A172 (cell line): ENCODE results near the gene BHLHE23. TPM values are rescaled to one million over a fixed set of nuclear protein-coding genes. Genes with fewer than 3 reads are reported as not detected.

Source experiments
- DNase-seq: peaks from one replicate; pipeline ENCODE4 v3.0.0-alpha.2; 2015; ENCODE audit warnings: low spot score
- total RNA-seq: library from RNA; depleted of rRNA; stranded (reverse); fragments of >200 nt; shearing (Covaris generic); gene quantifications from 2 replicates; pipeline ENCODE4 v1.2.3, GENCODE V29; 2014

Gene BHLHE23
- total RNA-seq, 1 experiment from 2014 or later, result not detected

DNA sequence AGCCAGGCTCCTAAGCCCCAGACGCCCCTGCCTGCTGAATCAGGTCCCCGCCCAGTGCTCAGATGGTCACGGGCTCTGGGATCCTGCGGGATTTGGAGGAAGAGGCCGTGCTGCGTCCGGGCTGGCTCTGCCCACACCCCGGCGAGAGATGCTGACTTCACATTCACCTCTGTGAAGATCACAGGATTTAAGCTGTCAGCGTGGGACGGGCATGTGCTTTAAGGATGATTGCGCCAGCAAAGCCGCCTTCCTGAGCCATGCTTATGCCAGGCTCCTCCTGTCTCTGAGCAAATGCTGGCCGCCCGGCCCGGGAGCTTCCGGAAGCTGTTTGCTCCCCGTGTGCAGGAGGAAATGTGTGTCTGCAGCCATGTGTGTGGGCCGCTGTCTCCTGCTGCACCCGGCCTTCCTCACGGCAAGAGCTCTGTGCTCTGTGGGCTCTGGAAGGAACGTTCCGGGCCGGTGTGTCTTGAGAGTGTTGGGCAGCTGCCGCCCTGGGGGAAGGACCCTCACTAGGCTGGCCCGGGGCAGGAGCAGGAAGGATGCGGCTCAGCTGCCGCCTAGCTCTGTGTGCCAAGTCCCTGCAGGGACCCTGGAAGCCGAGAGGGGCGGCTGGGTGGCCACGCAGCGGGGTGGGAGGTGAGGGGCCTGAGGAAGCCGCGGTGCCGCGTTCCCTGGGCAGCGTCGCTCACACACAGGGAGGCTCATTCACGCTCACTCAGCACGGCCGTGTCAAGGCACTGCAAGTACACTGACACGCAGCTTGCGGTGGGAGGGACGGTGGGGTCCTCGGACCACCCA lies 19.0 kb upstream of the BHLHE23 start:
- no peak for DNase-seq

DNA sequence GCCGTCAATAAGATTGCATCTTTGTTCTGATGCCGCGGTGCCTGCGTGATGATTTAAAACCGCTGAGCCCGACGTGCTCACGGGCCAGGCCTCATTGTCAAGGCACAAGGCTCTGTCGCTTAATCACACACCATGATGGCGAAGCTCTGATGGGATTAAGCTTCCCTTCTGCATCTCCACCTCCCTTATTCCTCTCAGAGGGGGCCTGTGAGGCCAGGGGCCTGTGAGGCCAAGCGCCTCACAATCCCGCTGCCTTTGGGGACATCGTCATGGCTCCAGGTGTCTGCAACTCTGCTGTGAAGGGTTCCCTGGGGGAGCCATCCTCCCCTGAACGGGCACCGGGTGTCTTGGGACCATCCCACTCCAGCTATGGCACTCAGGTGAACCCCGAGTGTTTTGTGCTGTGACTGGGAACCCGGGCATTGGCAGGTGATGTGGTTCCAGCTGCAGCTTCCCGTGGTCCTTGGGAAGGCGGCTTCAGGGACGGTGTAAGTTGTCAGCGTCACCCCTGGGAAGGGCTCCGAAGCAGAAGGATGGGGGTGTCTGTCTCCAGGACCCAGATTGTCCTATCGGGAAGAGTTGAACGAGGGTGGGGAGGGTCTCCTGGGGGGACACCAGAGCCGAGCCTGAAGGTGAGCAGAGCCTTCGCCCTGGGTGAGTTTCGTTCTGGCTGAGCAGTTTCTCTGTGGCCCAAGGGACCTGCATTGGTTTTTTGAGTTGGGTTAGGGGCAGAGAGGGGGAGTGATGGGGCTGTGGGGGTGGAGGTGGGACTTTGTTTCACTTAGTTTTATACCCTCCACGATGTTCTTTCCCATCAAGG lies 18.0 kb upstream of the BHLHE23 start:
- DNase-seq, result no peak

DNA sequence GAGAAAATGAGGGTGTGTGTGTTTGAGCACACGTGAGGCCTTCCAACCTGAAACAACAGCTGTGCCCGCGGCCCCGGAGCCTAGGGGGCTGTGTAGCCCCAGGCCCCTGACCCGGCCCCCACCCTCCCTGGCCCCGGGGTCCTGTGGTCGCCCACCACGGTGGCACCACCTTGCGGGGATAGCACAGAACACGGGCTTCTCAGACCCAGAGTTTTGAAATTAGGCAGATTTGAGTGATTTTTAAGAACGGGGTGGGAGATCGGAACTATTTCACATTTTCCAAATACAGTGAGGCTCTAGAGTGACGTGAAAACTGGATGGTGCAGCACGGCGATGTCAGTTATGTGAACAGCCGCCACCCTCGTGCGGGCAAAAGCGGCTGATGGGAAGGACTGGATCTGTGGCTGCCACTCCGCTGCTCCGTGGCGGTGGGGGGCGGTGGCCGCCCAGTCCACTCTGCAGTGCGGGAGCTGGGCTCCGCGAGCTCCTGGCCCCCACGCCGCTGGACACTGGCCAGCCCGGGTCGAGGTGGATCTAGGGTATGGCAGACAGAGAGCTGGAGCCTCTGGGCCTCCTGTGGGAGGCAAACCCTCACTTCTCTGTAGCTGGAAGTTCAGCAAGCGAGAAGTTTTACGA lies 17.3 kb upstream of the BHLHE23 start:
- DNase-seq, result no peak

DNA sequence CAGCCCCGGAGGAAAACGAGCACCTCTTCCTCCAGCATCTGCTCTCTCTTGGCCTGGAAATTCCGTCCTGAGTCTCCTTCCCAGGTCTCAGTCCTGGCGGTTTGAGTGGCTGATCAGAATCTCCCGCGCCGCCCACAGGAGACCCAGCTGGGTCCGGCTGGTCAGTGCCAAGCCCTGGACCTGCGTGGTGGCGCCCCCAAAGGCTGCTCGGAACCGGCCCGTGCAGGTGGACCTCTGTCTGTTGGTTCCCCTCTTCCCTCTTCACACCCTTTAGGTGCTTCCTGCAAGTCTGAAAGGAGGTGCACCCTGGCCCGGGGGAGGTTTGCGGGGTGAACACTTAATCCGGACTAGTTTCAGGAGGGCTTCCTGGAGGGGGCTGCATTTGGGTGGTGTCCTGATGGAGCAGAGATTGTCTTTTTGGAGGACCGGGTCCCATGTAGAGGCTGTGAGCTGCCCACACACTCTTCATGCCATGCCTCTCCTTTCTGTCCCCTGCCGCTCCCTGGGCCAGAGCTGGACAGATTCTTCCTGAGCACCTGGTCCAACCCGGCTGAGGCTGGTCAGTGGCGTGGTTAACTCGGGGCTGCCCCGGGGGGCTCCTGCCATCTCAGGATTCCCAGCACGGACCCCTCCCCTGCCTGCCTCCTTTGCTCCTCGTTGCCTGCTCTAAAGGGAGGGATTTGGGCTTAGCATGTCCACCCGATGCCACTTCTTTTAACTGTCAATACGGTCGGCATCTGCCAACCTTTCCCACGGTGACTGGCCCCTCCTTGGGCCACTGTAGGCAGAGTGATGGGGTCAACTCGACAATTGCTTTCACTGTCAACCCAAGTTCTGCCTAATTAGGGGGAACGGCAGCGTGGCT lies 16.5 kb upstream of the BHLHE23 start:
- DNase-seq, result no peak

DNA sequence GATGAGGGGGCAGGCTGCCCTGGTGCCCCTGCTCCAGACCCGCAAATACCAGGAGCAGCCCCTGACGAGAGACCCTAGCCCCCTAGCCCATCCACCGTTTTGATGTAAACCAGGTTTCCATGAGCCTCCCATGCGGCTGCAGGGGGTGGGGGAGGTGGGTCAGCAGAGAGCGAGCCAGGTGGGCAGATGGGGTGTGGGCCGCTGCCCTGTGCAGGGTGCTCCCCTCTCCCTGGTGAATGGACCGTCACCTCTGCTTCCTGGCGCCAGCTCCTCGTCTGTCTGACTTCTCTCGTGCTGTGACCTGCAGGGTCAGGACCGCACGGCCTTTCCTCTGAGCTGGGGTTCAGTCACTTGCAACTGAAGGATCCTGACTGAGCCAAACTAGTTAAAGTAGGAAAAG lies 15.7 kb upstream of the BHLHE23 start:
- DNase-seq, result no peak

DNA sequence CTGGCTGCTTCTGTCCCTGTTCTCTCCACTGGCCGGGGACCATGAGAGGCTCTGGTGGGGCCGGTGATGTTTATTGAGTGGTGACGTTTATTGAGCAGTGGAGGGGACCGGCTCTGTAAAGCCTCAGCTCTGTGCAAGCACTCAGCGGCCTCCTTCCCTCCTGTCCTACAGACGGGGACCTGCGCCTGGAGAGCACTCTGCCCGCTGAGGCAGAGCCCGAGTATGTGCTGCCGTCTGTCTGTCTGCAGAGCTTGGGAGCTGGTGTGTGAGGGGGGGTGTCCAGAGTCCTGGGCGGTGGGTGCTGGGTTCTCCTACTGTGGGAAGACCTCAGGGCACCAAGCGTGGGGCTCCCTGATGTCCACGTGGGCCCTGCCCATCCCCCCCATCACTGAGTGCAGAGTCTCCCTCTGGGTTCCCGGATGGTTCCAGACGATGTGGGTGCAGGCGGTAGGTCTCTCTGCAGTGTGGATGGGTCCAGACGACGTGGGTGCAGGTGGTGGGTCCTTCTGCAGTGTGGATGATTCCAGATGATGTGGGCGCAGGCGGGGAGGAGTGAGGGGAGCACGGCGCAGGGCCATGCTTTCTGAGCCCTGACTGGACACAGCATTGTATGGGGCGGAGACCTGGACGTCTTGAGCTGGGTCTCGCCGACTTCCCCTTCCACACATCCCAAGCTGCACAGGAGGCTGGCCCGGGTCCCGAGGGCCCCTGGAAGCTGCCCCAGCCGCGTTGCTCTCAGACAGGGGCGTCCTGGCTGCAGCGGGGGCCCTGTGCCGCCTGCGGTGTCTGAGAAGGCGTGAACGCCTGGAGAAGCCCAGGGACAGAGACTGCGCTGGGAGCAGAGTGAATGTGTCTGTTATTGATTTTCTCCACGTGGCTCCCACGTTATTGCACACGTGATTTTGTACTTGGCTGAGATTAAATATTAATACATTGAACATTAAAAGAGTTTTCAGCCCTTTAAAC lies 14.9 kb upstream of the BHLHE23 start:
- DNase-seq, result no peak

DNA sequence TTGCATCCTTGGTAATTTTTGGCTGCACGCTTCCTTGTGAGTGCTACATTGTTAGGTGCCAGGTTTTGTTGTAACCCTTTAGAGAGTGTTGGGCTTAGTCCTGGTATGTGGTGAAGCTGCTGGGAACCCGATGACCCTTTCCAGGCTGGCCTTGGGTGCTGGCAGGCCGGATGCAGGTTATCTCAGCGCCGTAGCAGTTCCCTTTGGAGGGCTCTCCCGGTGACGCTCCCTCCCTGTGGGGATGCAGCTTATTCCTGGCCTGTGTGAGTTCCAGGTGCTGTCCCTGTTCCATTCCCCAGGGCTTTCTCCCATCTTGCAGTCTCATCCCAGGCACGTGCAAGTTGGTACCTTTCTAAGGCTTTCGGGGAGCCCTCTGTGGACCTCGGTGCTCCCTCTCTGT lies 13.9 kb upstream of the BHLHE23 start:
- no peak for DNase-seq

DNA sequence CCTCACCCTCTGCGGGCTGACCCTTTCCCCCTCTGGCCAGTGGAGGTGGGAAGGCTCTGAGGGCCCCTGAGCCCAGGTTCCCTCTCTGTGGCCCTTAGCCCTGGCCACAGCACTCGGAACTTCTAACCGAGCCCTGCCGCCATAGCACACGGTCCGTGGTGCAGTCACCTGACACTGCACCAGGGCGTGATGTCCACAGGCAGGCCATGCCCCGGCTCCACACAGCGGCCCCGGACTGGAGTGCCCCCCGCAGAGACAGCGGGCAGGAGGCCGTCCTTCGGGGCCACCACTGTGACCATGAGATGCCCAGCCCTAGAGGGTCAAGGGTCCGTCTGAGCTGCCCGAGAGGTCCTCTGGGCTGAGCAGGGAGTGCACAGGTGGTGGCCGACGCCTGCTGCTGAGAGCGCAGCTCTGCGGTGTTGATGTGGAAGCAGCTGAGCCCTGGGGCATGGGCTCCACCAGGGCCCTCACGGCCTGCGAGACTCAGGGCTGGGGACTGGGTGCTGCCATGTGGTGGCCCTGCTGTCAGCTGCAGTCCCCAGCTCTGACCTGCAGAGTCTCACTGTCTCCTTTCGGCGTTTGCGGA lies 11.2 kb upstream of the BHLHE23 start:
- no peak for DNase-seq

DNA sequence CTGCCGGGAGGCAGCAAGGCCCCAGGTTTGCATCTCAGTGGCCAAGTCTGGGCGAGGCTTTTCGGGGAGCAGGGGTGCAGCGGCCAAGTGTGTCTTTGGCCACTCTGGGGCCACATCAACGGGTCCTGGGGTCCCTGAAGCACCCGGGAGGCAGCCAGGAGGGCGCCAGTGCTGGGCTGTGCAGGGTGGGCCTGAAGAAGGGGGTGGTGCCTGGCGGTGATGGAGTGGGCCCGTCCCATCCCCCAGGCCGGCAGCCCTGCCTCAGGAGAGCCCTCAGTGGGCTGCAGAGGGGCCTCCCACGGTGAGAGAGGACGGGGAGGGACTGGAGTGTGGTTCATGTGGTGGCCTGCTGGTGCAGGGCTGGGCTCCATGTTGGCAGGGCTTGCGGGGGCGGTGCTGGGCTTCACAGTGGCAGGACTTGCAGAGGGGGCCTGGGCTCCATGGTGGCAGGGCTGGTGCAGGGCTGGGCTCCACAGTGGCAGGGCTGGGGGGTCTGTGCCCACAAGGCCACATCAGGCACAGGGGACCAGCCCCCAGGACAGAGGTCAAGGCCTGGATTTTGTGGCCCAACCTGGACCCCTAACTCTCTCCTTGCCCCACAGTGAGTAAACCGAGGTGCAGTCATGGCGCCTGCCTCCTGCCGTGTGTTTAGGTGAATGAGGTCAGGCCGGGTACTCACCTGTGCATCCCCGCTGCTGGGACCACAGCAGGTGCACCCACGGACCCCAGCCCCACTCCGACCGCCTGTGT lies 10.5 kb upstream of the BHLHE23 start:
- DNase-seq, result no peak

DNA sequence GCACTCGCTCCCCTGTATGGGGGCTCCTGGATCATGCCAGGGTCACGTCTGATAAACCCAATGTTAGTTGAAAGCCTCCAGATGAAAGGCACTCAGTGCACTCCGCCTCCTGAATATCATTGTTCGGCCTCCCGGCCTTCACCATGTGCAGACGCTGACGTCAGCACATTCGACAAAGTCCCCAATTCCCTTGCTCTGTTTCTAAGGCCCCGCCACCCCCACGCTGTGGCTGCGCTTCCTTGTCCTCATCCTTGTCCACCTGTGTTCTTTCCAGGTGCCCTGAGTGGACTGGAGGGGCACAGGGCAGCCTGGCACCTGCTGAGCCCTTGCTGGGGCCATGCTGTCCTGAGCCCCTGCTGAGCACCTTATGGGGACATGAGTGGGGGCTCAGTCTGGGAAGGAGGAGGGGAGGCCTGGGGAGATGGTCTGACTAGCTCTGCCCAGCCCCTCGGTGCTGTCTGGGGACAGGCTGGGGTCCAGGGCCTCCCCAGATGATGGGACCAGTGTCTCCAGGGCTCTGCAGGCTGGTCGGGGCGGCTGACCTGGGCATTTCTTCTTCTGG lies 9.8 kb upstream of the BHLHE23 start:
- DNase-seq, result no peak

DNA sequence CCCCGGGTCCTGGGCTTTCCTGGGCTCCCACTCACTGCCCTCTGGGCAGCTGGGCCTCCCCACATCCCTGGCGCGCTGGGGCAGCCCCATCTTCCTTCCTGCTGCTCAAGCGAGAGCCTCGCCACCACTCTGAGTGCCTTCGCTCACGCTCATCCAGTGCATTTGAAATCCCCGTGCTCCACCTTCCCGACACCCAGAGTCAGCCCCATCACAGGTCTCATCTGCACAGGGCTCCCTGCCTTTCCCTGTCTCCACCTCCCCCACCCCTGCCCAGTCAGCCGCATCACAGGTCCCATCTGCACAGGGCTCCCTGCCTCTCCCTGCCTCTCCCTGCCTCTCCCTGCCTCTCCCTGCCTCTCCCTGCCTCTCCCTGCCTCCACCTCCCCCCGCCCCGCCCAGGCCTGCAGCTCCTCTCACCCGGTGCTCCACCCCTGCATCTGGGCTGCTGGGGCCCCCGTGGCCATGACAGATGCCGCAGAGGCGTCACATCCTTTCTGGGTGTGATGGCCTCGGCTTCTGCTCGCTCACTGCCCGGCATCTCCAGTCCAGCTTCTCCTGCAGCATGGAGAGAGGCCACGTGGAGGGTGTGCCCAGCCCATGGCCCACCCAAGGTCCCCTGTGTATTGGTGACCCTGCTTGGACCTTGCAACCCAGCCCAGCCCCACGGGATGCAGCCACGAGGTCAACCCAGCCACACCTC lies 9.0 kb upstream of the BHLHE23 start:
- DNase-seq, result no peak

DNA sequence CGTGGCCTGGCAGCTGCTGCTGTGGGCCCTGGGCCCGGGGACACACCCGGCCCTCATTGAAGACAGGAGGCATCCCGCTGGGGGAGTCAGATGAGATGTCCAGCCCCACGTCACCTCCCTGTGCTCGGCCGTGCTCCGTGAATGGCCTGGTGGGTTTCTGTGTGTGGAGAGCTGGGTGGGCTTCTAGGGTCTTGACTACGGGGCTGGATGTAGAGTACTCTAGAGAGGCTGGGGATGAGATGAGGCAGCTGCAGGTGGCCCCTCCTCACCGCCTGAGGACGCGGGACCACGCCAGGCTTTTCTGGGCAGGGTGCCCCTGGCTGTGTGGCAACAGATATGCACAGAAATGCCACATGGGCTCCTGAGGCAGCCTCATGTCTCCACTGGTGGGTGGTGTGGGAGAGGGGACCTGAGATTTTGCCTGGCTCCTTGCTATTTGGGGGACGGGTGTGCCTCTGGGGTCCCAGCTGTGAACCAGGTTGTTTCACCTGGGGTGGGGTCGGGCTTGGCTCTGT lies 8.4 kb upstream of the BHLHE23 start:
- DNase-seq, result no peak

DNA sequence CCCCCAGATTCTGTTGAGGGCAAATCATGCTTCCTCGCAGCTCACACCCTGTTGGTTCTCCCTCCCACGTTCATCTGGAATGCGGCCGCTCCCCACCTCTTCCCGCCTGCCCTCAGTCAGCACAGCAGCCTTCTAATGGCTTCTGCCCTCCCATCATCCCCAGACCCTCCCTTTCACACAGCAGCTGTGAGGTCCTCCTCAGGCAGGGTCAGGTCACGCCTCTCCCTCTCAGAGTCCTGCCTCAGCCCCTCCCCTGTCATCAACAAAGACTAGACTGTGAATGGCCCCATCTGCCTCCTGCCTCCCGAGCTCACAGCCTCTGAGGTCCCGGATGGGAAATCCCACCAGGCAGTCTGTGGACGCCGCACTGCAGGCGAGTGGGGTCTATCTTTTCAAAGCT lies 7.9 kb upstream of the BHLHE23 start:
- no peak for DNase-seq

DNA sequence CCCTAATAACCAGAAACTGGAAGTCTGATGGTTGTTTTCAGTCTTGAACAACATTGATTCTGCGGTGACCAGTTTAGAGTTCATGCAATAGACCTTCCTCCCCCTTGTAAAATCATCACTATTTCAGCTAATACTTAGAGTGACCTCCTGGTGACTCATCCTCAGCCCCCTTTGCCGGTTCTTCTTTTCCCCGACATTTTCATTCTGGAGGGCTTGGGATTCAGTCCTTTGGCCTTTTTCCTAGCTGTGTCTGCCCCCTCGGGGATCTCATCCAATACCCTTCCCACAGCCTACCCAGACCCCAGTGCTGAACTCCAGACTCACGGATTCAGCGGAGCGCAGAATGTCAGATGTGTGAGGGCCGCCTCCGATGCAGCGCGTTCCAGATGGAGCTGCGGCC lies 7.5 kb upstream of the BHLHE23 start:
- DNase-seq, result no peak

DNA sequence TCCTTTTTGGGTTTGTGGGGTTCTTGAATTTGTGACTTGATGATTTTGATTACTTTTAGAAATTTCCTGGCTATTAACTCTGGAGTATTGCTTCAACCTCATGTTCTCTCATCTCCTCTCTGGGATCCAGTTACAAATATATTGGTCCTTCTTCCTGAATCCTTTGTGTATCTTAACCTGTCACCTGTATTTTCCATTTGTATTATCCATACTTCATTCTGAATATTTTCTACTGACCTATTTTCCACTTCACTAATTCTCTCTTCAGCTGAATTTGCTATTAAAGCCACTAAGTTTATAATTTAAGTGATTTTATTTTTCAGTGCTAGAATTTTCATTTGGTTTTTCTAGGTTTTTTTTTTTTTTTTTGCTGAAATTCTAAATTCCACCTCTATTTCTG lies 6.4 kb upstream of the BHLHE23 start:
- no peak for DNase-seq

DNA sequence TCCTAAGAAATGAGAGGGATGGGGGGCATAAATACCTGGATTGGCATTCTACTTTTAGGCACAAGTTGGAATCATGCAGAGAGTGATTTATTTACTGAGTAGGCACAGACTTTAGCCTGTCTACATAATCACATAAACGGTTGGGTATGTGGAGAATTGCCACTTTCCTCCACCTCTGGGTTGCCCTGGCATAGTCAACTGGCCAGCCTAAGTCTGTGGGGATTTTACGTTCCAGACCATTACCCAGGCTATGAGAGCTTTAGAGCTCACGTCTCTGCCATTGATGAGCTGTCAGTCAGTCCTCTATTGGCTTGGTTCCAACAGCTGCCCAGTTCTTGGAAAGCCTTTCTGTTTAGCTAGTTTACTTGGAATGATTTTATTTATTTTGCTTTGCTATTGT lies 5.0 kb upstream of the BHLHE23 start:
- no peak for DNase-seq

DNA sequence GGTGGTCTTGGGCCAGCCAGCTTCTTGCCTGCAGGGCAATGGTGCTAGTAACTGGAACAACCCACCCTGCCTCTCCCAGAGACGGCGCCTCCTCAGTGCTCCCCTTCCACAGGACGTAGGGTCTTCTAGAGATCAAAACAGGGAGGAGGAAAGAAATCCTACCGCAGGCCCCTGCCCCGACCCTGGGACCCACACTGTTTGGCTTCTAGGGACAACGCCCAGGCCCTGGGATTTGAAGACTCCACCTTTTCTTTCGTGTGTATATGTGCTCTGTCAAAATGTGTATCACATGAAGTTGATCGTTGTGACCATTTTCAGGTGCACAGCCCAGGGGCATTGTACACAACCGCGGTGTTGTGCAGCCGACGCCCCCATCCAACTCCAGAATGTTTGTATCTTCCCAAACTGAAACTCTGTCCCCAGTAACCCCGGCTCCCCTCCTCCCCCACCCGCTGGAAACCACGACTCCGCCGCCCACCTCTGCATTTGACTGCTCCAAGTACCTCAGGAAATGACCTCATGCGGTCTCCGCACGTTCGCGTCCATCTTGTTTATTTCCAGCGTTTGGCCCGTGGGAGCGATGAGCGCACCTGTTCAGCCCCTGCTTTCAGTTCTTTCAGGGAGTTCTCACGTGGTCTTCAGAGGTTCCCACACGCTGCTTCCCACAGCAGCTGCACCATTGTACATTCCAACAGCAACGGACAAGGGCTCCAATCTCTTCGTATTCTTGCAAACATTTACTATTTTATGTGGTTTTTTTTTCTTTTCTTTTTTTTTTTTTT lies 3.4 kb upstream of the BHLHE23 start:
- no peak for DNase-seq
